ENCODE measurements around the gene HIBADH. TPM values are rescaled to one million over a fixed set of nuclear protein-coding genes. Genes with fewer than 3 reads are reported as not detected.

The HIBADH gene
- total RNA-seq, 1 experiment from 2014 or later = 23.2 TPM

DNA sequence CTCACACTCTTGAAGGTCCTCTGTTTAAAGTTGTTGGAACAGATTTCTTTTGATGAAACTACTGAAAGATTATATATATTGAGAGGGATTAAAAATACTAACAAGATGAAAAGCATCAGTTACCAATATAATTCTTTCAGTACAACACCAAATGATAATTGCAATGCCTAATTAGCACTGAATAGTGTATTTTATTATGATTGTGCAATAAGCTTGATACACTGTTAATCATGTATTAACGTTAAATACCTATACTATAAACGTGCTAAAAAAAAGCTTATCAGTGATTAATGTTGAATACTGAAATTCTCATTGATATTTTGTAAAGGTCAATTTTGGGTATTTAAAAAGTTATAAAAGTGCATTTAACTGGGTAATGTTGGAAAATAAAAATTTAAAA lies 61.5 kb downstream of the HIBADH start:
- Histone ChIP-seq H3T11ph (ENCODE audit: low read length) (no peak overlapping the region), H3K79me1 (ENCODE audit: insufficient read depth, low read depth, low read length, poor library complexity, severe bottlenecking) (no peaks in the 10 kb centered on the region), H2BK120ac (ENCODE audit: low read depth, low read length, poor library complexity, severe bottlenecking) (no peak overlapping the region), H3K4me1 (ENCODE audit: insufficient read depth, low read length) (no peaks in the 10 kb centered on the region), H3K23ac (ENCODE audit: insufficient read length, low read depth, low read length) (no peak overlapping the region), H3K56ac (ENCODE audit: insufficient read length, low read depth, low read length) (no peak overlapping the region), H3K79me2 (ENCODE audit: insufficient read depth, low read length) (no peaks in the 10 kb centered on the region), H3K27ac (ENCODE audit: insufficient read length, low read depth, low read length) (no peak overlapping the region), H2BK15ac (ENCODE audit: low read depth, low read length) (no peak overlapping the region), H2BK20ac (ENCODE audit: low read depth, low read length, poor library complexity, severe bottlenecking) (no peak overlapping the region), H3K14ac (ENCODE audit: insufficient read depth, low read length) (no peak overlapping the region), H3K27me3 (ENCODE audit: insufficient read depth, low read length) (no peaks in the 10 kb centered on the region), H4K5ac (ENCODE audit: insufficient read length, low read depth, low read length) (no peak overlapping the region), H2BK5ac (ENCODE audit: insufficient read length, low read length) (no peak overlapping the region), H4K91ac (ENCODE audit: insufficient read length, low read depth, low read length) (no peak overlapping the region), H3K4me2 (ENCODE audit: insufficient read depth, insufficient read length, low read length) (no peak overlapping the region), H2AFZ (ENCODE audit: low read length) (no peak overlapping the region), H3K4ac (ENCODE audit: low read depth, low read length) (no peak overlapping the region), H3K23me2 (ENCODE audit: insufficient read length, low read depth, low read length, poor library complexity, severe bottlenecking) (no peaks in the 10 kb centered on the region), H3K9me3 (ENCODE audit: control insufficient read depth, low read depth, low read length) (no peaks in the 10 kb centered on the region), H3K18ac (ENCODE audit: insufficient read length, low read depth, low read length) (no peak overlapping the region), H4K8ac (replicated peaks; ENCODE audit: insufficient read length, low read depth, low read length) (no peak overlapping the region), H2AK5ac (ENCODE audit: insufficient read length, low read length) (no peak overlapping the region), H3K9ac (ENCODE audit: extremely low read depth, insufficient read length, low read length) (no peak overlapping the region), H2BK12ac (ENCODE audit: insufficient read length, low read depth, low read length) (no peak overlapping the region), H4K20me1 (ENCODE audit: control insufficient read depth, insufficient read depth, insufficient read length) (no peaks in the 10 kb centered on the region)
- no CpG with 5 or more reads among the region's 2 CpGs for WGBS (ENCODE audit: extremely low coverage, insufficient read length, low lambda C conversion rate)
- peaks cover 2 to 15% (median 4%) of the 10 kb centered on the region in 3 experiments; a peak in 5 of 7 replicates for H3K36me3 Mint-ChIP-seq (ENCODE audit: insufficient read depth in 1 of 3, low read depth in 3 of 3)
- no peaks in the 10 kb centered on the region for H3K27me3 Mint-ChIP-seq (ENCODE audit: low read depth)
- DNase-seq = no peak
- H3K9me3 Mint-ChIP-seq = no peaks in the 10 kb centered on the region
- peaks cover 58 to 65% of the 10 kb centered on the region in 2 experiments for H3K4me1 Mint-ChIP-seq
- TF ChIP-seq, protein P1, sequence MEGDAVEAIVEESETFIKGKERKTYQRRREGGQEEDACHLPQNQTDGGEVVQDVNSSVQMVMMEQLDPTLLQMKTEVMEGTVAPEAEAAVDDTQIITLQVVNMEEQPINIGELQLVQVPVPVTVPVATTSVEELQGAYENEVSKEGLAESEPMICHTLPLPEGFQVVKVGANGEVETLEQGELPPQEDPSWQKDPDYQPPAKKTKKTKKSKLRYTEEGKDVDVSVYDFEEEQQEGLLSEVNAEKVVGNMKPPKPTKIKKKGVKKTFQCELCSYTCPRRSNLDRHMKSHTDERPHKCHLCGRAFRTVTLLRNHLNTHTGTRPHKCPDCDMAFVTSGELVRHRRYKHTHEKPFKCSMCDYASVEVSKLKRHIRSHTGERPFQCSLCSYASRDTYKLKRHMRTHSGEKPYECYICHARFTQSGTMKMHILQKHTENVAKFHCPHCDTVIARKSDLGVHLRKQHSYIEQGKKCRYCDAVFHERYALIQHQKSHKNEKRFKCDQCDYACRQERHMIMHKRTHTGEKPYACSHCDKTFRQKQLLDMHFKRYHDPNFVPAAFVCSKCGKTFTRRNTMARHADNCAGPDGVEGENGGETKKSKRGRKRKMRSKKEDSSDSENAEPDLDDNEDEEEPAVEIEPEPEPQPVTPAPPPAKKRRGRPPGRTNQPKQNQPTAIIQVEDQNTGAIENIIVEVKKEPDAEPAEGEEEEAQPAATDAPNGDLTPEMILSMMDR (conservative IDR thresholded peaks at IDR 0.05) = no peak
- no peak overlapping the region for H3K4me3 Mint-ChIP-seq
- H3K27ac Mint-ChIP-seq = peak overlapping the region in 1 of 3 experiments; percentile 55; a peak in 2 of 7 replicates

Data from H9 (cell line).